ENCODE data around the gene HCST. TPM values are rescaled to one million over a fixed set of nuclear protein-coding genes. Genes with fewer than 3 reads are reported as not detected.
"Not testable (repeated sequence)": the region's sequence is repeated elsewhere in the genome, so short reads cannot be mapped to it uniquely, and the experiment has no call there.

The HCST gene
- total RNA-seq, 3 donors from 2014 or later, result 3.3 to 7.2 (median 3.5) TPM

DNA sequence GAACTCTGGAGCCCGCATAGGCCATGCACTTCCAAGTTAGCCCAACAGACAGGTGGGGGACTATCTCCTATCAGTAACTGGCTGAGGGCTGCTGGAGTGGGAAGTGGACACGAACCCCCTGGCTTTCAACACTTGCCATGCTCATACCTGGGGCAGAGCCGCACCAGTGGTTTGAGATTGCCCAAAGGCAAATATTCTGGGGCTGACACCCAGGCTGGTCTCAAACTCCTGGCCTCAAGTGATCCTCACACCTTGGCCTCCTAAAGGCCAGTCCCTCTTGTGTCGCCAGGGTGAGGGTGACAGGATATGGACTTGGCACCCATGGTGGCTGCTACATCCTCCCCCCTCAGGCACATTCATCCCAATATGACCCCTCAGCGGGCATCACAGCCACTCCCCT, 15.1 kb upstream of the HCST start:
- TF ChIP-seq POLR2AphosphoS5 (IDR thresholded peaks at IDR 0.05) (no peak), POLR2A (IDR thresholded peaks at IDR 0.05) (no peak)
- TF ChIP-seq, protein P1, sequence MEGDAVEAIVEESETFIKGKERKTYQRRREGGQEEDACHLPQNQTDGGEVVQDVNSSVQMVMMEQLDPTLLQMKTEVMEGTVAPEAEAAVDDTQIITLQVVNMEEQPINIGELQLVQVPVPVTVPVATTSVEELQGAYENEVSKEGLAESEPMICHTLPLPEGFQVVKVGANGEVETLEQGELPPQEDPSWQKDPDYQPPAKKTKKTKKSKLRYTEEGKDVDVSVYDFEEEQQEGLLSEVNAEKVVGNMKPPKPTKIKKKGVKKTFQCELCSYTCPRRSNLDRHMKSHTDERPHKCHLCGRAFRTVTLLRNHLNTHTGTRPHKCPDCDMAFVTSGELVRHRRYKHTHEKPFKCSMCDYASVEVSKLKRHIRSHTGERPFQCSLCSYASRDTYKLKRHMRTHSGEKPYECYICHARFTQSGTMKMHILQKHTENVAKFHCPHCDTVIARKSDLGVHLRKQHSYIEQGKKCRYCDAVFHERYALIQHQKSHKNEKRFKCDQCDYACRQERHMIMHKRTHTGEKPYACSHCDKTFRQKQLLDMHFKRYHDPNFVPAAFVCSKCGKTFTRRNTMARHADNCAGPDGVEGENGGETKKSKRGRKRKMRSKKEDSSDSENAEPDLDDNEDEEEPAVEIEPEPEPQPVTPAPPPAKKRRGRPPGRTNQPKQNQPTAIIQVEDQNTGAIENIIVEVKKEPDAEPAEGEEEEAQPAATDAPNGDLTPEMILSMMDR (IDR thresholded peaks at IDR 0.05), result no peak
- Histone ChIP-seq H3K4me3 (no peak overlapping the region), H3K9me3 (no peaks in the 10 kb centered on the region), H3K4me1 (no peaks in the 10 kb centered on the region), H3K27ac (no peak overlapping the region), H3K36me3 (no peaks in the 10 kb centered on the region), H3K27me3 (no peaks in the 10 kb centered on the region)
- intact Hi-C loops (cut with DNase I; ENCODE audit: low total_unique reads), result no loop called here
- DNase-seq (ENCODE audit: low spot score in 2 of 2), result no peak

DNA sequence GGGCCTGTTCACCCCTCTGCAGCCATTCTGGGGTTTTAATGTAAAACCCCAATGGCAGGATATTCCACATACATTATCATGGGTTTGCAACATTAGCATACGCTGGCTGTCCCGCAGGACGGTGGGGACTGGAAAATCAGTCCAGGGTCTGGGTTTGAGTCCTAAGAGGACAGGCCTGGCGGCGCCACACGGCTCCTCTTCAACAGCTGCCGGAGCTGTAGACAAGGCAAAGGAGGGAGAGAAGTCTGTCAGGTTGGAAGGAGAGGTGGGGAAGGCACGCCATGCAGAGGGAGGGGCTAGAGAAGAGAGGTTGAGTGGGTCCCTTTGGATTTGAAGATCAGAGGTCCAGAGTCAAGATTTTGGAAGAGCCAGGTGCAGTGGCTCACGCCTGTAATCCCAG, 13.9 kb upstream of the HCST start:
- Histone ChIP-seq H3K9me3 (no peaks in the 10 kb centered on the region), H3K4me1 (no peaks in the 10 kb centered on the region), H3K27ac (no peak overlapping the region), H3K27me3 (no peaks in the 10 kb centered on the region), H3K36me3 (no peaks in the 10 kb centered on the region), H3K4me3 (no peak overlapping the region)
- TF ChIP-seq, protein P1 (IDR thresholded peaks at IDR 0.05), result no peak
- TF ChIP-seq POLR2AphosphoS5 (IDR thresholded peaks at IDR 0.05) (no peak), POLR2A (IDR thresholded peaks at IDR 0.05) (no peak)
- intact Hi-C loops (cut with DNase I; ENCODE audit: low total_unique reads), result no loop called here
- no peak for DNase-seq (ENCODE audit: low spot score in 2 of 2)

DNA sequence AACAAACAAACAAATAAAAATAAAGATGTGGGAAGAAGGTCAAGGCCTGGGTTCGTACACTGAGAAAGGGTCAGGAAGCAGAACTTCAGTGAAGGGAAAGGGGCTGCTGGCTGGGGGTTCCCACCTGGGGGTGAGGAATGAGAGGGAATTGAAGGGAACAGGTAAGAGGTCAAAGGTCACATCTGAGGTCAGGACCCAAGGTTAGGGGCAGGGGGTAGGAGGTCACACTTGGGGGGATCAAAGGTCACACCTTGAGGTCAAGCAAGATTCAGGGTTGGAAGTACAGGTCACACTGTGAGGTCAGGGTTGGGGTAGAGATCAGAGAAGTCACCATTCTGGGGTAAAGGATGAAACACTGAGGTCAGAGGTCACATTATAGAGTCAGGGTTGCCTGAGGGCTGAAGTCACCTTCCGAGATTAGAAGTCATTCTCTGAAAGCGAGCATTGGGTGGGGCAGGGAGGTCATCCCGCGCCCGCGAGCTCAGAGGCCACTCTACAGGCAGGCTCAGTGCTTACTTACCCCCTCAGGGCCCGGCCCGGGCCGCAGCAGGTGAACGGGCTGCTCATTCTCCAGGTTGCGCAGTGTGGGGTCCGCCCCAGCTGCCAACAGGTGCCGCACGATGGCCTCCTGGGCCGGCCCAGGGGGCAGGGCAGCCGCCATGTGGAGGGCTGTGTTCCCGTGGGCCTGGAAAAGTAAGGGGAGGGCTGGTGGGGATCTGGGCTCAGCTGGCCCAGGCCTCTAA, 12.8 kb upstream of the HCST start:
- no peak for DNase-seq (ENCODE audit: low spot score in 2 of 2)
- H3K4me3 ChIP-seq, result no peak overlapping the region
- H3K9me3 ChIP-seq, result no peaks in the 10 kb centered on the region
- TF ChIP-seq POLR2AphosphoS5 (IDR thresholded peaks at IDR 0.05) (no peak), POLR2A (IDR thresholded peaks at IDR 0.05) (no peak)
- TF ChIP-seq, protein P1 (IDR thresholded peaks at IDR 0.05), result no peak
- H3K36me3 ChIP-seq, result no peaks in the 10 kb centered on the region
- H3K27me3 ChIP-seq, result no peaks in the 10 kb centered on the region
- H3K27ac ChIP-seq, result no peak overlapping the region
- H3K4me1 ChIP-seq, result no peaks in the 10 kb centered on the region
- intact Hi-C loops (cut with DNase I; ENCODE audit: low total_unique reads), result no loop called here

DNA sequence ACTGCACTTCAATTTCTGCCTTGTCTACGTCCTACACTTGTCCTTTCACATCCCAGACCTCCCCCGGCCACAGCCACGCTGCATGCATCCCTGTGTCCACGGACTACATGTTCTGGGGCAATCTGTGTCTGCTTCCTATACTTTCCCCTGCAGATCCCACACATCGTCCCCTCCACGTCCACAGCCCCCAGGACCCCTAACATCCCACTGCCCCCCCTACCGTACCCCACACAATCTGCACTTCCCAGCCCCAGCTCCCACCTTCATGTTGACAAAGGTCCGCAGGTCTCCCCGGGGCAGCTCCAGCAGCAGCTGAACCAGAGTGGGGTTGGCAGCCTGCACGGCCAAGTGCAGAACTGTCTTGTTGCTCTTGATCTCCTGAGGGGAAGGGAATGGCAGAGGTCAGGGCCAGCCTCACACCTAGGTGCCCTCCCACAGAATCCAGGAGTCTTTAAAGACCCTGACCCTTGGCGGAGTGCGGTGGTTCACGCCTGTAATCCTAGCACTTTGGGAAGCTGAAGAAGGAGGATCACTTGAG, 12.1 kb upstream of the HCST start:
- intact Hi-C loops (cut with DNase I; ENCODE audit: low total_unique reads), result no loop called here
- Histone ChIP-seq H3K36me3 (no peaks in the 10 kb centered on the region), H3K9me3 (no peaks in the 10 kb centered on the region), H3K4me3 (no peak overlapping the region), H3K27ac (no peak overlapping the region), H3K4me1 (no peaks in the 10 kb centered on the region), H3K27me3 (no peaks in the 10 kb centered on the region)
- no peak for DNase-seq (ENCODE audit: low spot score in 2 of 2)
- no peak for TF ChIP-seq POLR2A (IDR thresholded peaks at IDR 0.05)
- TF ChIP-seq POLR2AphosphoS5 (IDR thresholded peaks at IDR 0.05), result no peak
- TF ChIP-seq, protein P1 (IDR thresholded peaks at IDR 0.05), result no peak

DNA sequence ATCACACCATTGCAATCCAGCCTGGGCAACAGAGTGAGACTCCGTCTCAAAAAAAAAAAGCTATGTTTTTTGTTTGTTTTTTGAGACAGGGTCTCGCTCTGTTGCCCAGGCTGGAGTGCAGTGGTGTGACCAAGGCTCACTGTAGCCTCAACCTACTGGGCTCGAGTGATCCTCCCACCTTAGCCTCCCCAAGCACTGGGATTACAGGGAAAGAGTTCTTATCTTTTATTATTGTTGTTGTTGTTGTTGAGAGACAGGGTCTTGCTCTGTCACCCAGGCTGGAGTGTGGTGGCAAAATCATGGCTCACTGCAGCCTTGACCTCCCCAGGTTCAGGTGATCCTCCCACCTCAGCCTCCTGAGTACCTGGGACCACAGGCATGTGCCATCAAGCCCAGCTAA, 10.5 kb upstream of the HCST start:
- intact Hi-C loops (cut with DNase I; ENCODE audit: low total_unique reads); H3K36me3 ChIP-seq: not testable (repeated sequence)

More for the DNA sequence above, 10.5 kb upstream of the HCST start:
- not testable (repeated sequence) for H3K4me3 ChIP-seq; H3K27ac ChIP-seq; DNase-seq (ENCODE audit: low spot score in 2 of 2); H3K27me3 ChIP-seq; H3K9me3 ChIP-seq; H3K4me1 ChIP-seq
